Suprapubic skin (tissue), 4 donors: ENCODE data around the gene CLTC.

Experiments used
- CTCF ChIP-seq, 2 donors: fragments of 200-600 bp in 1 of 2; fragments of 450-650 bp in 1 of 2; sonication (generic) in 1 of 2; IDR thresholded peaks; one replicate each; pipeline ENCODE4 v1.5.1; 2016 to 2019; ENCODE audit warnings: antibody characterized with exemption in 2 of 2, mild to moderate bottlenecking in 1 of 2, moderate library complexity in 1 of 2
- EP300 ChIP-seq: sonication (generic); formaldehyde crosslinking; IDR thresholded peaks from one replicate; pipeline ENCODE4 v1.6.1; 2017; ENCODE audit warnings: antibody characterized with exemption
- POLR2A ChIP-seq, 2 donors: fragments of 450-650 bp; IDR thresholded peaks; one replicate each; pipeline ENCODE4 v1.6.1; 2017; ENCODE audit warnings: antibody characterized with exemption in 2 of 2, mild to moderate bottlenecking in 2 of 2, moderate library complexity in 2 of 2
- POLR2AphosphoS5 ChIP-seq, 3 donors: sonication (generic); formaldehyde crosslinking; IDR thresholded peaks; one replicate each; pipeline ENCODE4 v1.6.1; 2017; ENCODE audit warnings: antibody characterized with exemption in 3 of 3

- TF ChIP-seq POLR2A (IDR thresholded peaks at IDR 0.05) = no peak
- TF ChIP-seq POLR2AphosphoS5 (IDR thresholded peaks at IDR 0.05) = no peak
- no peak for TF ChIP-seq CTCF (IDR thresholded peaks at IDR 0.05)
- TF ChIP-seq EP300 = no peak
Observed at GRCh38 chr17:59675231-59675630, 55.5 kb downstream of the CLTC start.
